ENCODE measurements around the gene C3orf33. TPM values are rescaled to one million over a fixed set of nuclear protein-coding genes. Genes with fewer than 3 reads are reported as not detected.

C3orf33 gene
- total and polyA plus RNA-seq, 2 of the 8 experiments (the other 6 are each of a cell fraction or from before 2014, with no cell fraction given): 3.4 to 4.5 TPM

DNA sequence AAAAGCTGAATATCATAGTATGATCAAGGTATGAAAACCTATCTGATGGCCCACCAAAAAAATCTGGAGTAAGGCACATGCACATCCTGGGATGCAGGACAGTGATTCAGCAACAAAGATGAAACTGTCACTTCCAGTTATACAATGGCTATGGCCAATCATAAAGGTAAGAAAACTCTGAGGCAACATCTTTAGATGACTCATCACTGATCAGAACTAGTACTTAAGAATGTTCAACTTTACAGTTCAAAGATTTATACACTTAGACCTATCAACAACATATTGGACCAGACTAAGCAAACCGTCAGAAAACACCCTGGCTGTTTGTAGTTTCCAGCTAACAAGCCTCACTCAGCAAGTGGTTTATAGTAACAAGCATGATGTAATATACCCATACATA lies 39.9 kb downstream of the C3orf33 start (continued):
- TF ChIP-seq CBX5 (IDR thresholded peaks at IDR 0.05; ENCODE audit: low read depth, low read length) (no peak), YY1 (IDR thresholded peaks at IDR 0.05; ENCODE audit: low read depth, low read length) (no peak), SUZ12 (IDR thresholded peaks at IDR 0.05; ENCODE audit: low read length) (no peak), CREB1 (IDR thresholded peaks at IDR 0.05) (no peak), SP4 (IDR thresholded peaks at IDR 0.05; ENCODE audit: low read length) (no peak), SP2 (IDR thresholded peaks at IDR 0.05; ENCODE audit: low read length) (no peak), GTF2F1 (IDR thresholded peaks at IDR 0.05; ENCODE audit: borderline replicate concordance, low read depth, low read length) (no peak)

Measured in H1 (cell line).